ENCODE data around the gene SNX17.
A peak's percentile ranks its signal among the peaks of the same experiment; 100 is the strongest.

The SNX17 gene

GRCh38 chr2:27363933-27364332 lies 6.5 kb upstream of the SNX17 start:
- no peak for DNase-seq (ENCODE audit: low read depth)

- peak; percentile 71 for DNase-seq (ENCODE audit: low read depth)
Observed at GRCh38 chr2:27369471-27370025, 868 bp upstream of the SNX17 start.

- DNase-seq (ENCODE audit: low read depth), result peak; percentile 57
Observed at GRCh38 chr2:27370816-27371620, 602 bp downstream of the SNX17 start.

DNA sequence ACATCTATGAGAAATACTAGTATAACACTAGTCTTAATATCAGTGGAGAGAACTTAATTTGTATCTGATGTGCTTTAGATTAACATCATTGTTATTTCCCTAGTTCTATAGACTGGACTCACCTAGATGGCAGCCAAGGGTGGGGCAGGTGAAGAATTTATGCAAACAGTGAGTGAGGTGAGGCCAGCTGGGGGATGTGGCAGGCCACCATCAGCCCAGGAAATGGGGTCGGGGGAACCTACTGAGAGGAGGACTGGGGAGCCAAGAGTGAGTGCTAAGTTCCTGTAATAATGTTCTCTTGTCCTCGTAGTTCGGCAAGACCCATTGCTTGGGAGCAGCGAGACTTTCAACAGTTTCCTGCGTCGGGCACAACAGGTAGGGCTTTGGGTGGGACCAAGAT lies 2.5 kb downstream of the SNX17 start:
- no peak for DNase-seq (ENCODE audit: low read depth)

GRCh38 chr2:27373567-27373966 lies 3.2 kb downstream of the SNX17 start:
- no peak for DNase-seq (ENCODE audit: low read depth)

DNA sequence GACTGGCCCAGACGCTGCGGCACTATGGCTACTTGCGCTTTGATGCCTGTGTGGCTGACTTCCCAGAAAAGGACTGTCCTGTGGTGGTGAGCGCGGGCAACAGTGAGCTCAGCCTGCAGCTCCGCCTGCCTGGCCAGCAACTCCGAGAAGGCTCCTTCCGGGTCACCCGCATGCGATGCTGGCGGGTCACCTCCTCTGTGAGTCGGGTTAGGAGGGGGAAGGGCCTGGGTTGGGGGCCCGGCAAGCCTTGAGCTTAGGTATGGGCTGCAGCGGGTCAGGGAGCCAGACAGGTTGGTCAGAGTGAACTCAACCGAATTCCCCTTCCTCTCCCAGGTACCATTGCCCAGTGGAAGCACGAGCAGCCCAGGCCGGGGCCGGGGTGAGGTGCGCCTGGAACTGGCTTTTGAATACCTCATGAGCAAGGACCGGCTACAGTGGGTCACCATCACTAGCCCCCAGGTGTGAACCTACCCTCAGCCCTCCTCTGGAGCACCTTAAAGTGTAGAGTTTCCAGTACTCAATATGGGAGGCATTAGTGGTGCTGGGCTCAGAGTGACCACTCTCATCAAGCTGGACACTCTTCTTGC lies 5.2 kb downstream of the SNX17 start:
- no peak for DNase-seq (ENCODE audit: low read depth)

DNA sequence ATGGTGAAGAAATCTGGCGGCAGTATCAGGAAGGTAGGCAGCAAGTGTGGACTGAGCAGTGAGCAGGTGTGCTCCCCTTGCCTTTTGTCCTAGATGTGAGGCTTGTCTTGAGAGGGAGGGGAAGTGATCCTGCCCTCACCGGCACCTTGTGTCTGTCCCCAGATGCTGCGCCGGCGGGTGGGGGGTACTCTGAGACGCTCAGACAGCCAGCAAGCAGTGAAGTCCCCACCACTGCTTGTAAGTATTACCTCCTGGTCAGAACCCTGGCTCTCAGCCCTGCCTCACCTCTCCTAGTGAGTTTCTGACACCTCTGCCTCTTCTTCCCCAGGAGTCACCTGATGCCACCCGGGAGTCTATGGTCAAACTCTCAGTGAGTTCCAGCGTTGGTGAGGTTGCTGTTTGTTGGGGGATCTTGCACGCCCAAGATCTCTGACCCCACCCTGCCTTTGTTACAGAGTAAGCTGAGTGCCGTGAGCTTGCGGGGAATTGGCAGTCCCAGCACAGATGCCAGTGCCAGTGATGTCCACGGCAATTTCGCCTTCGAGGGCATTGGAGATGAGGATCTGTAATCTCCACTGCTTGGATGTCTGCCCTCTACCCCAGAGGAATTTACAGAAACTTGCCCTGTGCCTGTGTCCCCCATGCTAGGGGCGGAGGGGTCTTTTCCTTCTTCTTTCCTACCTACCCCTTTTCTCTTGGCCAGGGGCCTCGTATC lies 5.9 kb downstream of the SNX17 start:
- no peak for DNase-seq (ENCODE audit: low read depth)

DNA sequence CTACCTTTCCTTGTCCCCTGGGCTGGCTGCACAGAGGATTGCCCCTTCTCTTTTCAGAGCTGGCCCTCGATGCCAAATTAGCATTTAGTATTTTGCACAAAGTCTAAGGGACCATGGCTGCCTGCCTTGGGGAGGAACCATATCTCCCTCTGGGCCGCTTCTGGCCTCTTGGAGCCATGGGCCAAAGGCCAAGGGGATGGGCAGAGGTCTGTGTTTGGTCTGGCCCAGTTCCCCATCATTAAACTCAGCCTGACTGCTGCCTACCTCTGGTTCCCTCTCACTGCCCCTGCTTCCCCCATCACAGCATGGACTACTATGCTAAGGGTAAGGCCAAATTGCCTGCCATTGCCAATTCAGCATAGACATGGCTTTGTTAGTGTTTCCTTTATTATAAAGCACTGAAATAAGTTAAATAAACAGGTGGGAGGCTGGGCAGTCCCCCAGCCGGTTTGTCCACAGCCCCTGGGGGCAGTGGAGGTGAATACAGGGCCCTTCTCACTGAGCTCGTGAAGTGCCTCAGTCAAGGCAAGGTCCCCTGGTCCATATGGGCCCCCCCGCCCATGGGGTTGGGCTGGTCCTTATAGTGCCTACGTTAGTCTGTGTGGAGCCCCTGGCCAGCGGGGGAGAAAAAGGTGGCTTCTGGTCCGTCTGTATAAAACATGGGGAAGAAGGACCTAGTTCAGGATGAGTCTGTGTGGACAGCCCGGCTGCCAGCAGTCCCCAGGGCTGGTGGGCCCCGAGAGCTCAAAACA lies 6.6 kb downstream of the SNX17 start:
- no peak for DNase-seq (ENCODE audit: low read depth)

DNA sequence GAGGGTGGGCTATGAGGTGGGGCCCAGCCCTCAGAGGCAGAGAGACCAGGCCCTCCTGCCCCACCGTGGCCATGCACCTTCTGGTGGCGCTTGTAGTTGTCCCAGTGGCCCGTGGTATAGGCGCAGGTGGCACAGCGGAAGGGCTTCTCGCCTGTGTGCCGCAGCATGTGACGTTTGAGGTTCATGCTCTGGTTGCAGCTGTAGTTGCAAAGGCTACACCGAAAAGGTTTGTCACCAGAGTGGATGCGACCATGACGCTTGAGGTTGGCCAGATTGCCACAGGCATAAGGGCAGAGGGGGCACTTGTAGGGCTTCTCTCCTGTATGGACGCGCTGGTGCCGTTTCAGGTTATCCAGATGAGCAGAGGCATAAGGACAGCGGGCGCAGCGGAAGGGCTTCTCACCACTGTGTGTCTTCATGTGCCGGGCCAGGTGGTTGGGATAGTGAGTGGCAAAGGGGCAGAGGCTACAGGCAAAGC lies 7.2 kb downstream of the SNX17 start:
- no peak for DNase-seq (ENCODE audit: low read depth)

DNA sequence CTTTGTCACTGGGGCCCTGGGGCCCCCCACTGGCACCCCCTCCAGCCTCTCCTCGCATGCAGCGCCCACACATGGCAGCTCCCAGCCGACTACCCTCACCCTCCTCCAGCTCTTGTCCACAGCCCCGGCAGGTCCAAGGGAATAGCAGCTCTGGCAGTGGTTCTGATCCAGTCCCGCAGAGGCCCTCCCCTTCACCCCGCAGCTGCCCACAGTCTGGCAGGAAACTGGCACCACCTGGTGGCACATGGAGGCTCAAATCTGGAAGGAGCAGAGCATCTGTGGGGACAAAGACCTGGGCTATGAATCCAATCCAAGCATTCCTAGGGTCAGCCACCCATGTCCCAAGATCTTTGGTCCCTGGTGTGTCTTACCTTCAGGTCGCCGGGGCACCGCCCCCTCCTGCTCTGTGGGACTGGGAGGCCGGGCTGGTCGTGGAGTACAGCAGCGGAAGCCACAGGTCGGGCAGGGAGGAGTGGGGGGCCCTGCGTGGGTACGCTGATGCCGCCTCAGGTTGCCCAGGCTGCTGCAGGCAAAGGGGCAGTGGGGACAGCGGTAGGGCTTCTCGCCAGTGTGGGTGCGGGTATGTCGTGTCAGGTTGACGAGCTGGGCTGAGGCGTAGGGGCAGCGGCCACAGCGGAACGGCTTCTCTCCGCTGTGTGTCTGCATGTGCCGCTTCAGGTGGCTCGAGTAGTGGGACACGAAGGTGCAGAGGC lies 7.8 kb downstream of the SNX17 start:
- DNase-seq (ENCODE audit: low read depth), result peak; percentile 28

- no peak for DNase-seq (ENCODE audit: low read depth)
Observed at GRCh38 chr2:27378809-27379290, 8.4 kb downstream of the SNX17 start.

- no peak for DNase-seq (ENCODE audit: low read depth)
Observed at GRCh38 chr2:27379383-27379835, 9.0 kb downstream of the SNX17 start.

DNA sequence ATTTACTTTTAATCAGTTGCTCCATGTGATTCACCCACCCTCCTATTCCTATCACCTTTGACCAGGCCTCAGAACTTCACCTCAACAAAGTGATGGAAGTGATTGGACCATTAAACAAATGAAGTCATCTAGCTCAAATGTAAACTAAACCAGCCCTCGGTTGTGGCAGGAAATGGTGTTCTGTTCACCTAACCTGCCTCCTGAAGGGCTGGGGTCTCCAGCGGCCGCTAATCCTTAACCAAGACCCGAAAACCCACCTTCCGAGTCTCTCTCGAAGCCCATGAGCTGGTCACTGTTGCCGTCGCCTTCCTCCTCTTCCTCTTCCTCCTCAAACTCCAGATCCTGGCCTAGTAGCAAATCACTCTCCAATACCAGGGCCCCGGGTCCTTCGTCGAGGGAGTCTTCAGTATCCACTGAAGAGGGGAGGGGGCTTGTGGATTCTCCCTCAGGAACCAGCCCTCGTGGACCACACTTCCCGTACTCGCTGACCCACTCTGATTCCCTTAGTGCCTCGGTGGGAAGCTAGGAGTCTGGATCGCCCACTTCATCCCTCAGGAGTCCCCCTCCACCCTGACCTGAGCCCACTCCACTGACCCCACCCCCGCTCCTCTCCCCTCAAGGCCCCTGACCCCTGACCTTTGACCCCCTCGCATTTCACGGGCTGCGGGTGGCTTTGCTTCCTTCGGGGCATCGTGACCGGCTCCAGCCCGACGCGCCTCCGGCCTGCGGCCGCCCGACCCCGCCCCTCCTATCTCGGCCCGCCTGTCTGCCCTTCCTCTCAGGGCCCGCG lies 9.6 kb downstream of the SNX17 start:
- DNase-seq (ENCODE audit: low read depth), result peak; percentile 52

GRCh38 chr2:27380626-27381545 lies 10.5 kb downstream of the SNX17 start, which contains the start of gene ZNF513:
TSS of gene ZNF513 (minus strand) at chr2:27380734. CDS start at chr2:27380526, 208 bp downstream.
- peak; percentile 94 for DNase-seq (ENCODE audit: low read depth)

DNA sequence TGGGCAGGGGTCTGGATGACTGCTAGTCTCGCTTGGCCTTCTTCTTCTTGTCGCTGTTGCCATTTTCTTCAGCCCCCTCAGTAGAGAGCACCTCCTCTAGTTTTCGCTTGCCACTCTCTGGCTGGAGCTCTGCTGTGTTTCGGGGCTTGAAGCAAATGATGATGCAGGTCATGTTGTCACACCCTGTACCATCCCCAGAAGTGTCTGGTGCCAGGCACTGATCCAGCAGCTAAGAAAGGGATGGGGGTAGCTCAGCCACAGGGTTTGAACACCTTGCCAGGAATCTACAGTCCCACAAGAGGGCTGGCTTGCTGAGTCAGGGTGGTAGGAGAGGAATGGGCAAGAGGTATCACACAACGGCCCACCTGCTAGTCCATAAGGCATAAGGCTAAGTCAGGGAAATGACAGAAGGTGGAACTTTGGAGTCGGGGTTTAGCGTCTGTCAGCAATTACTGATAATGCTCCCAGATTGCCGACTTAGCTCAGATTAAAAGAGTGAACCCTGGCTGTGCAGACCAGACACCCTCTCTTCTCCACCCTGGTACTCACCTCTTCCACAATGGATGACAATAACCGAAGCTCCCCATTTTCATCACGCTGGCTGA lies 11.3 kb downstream of the SNX17 start:
- DNase-seq (ENCODE audit: low read depth), result no peak

GRCh38 chr2:27390822-27391679 lies 20.6 kb downstream of the SNX17 start:
- no peak for DNase-seq (ENCODE audit: low read depth)

- DNase-seq (ENCODE audit: low read depth), result no peak
Observed at GRCh38 chr2:27393225-27393624, 22.8 kb downstream of the SNX17 start.

- no peak for DNase-seq (ENCODE audit: low read depth)
Observed at GRCh38 chr2:27398962-27399361, 28.5 kb downstream of the SNX17 start.

Data from EH (cell line).